NCI-H774 (cell line): Measurements from ENCODE around the gene ADAM12.

Experiments used
- DNase-seq: peaks from one replicate; lab custom pipeline; 2025; lab: John Stamatoyannopoulos, UW

ADAM12 gene

DNA sequence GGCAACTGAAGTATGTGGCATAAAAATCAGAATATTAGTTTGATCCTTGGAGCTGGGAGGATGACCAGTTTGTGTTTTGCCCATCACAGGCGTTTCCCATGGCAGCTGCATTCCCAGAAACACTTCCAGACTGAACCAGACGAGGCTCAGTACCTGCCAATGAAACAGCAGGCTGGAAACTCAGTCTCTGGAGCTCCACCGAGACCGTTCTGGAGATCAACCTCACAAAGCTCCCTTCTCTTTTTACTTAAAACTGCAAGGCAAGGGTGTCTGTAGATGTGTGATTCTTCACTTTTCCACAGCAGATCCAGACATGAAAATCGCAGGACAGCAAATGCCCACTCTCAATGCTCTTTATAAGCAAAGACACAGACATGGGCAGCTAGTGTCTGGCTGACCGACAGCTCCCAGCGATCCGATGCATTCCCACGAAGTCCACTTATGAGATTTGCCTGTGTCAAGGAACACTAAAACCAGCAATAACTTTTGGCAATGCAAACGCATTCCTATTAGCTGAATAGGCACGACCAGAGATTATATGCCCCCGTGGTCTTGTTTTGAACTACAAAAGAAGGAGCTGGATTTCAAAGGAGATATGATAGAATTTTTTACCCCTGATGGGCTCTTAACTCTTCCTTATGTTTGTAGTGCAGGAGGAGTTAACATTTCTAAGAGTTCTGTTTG lies 72.6 kb downstream of the ADAM12 start:
- no peak for DNase-seq

DNA sequence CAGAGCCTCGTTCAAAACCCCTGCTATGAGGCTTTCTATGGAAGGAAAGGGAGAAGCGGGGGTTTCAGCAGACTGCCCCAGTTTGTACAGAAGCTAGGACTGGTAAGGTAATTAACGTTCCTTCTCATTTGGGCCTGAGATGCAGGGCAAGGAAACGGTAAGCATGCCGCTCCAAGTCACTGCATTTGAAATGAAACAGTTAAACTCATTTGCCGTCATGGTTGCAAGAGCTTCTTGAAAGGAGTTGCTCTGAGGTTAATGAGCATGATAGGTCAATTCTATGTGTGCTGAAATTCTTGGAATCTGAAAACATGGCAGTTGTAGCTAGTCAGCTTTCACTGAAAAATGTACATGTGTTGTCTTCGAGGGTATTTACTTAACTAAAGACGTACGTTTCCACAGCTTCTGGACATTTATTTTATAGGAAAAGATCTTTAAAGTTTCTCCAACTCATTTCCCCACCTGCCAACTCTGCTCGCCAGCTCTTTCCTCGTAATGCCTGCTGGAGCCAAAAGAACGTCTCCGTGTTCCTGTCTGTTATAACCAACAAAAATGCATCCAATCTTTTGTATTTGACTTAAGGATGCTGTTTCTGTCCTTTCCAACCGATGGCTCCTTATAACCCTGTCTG lies 73.3 kb downstream of the ADAM12 start:
- DNase-seq: no peak

DNA sequence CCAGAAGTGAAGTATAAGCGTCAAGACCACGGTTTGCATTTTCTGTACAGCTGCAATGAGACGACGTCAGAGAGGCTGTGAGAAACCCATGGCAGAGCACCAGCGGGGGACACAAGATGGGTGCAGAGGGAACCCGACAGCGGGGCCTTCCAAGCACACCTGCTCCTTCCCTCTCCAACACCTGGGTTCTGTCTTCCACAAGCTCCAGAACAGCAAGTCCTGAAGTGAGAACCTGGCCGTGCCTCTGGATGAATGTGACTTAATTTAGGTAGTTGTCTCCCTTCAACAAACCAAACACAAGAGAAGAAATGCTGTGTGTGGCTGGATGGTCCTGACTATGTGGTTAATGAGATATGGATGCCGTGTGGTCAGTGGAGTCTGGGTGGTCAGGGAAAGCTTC lies 76.1 kb downstream of the ADAM12 start:
- DNase-seq: no peak

DNA sequence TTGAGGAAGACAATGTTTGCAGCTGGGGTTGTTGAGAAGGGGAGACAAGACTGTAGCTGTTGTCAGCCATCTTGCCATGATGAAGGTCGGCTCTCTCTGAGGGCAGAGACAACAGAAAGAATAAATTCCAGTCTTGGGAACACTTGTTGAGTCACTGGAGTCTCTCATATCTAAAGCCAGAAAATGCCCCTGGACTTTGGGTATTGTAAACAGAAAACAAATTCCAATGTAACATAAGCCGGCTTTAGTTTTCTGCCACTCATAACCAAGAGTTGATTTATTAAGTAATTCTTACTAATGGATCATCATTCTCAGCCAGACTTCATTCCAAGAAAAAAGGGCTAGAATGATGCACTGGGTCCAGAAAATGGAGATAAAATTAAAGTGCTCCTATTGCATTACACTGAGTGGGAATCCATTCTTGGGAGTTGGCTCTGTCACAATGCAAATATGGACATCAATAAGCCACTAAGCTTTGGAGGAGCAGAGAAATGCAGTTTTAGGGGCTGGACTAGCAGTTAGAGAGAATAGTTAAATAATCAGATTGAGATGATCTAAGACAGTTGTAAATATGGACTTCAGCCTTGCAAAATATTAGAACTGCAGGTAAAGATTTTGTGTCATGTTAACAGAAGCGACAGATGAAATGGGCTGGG lies 78.9 kb downstream of the ADAM12 start:
- no peak for DNase-seq

DNA sequence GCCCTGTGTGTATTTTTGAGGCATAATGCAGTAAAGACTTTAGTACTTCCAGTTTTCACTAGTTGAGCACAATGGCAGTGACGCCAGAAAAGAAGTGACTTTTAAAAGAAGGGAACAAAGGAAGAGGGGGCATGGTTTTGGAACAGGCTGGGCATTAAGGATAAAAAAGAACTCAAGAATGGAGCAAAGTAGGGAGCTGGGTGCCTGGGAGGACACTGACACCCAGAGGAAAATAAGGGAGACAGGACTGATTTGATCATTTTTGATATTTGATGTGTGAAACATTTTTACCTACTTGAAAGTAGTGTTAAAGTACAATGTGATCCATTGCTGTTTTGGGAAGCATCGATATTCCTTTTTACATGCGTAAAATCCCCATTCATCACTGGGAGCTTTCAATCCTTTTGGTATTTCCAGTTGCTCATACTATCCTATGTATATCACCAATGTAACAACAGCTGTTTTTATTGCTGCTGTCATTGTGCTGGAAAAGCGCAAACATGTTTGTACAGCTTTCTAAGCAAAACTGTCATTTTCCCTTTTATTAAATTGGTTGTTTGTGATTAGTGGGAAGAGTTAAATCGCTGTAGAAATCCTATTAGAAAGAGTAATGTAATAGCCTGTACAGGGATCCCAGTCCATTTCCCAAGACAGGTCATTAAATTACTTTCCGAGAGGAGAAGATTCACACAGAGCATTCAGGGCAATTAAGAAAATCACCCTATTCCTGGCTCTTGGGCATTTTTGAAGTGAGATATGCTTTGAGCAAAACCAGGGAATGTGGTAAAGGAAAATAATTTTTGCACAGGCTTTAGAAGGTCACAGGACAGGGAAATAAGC lies 85.2 kb downstream of the ADAM12 start:
- DNase-seq: no peak

DNA sequence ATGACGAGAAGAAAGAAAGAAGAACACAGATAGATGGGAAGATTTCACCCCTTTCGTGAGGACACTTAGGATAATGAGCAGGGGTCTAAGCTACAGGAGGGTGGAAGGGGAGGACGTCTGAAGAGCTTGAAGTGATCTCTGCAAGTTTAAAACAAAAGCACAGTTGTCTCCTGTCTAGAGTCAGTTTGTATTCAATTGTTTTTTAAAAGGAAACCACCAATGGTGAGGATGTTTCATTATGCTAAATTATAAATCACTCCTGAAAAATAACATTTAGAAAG lies 85.9 kb downstream of the ADAM12 start:
- DNase-seq: no peak

DNA sequence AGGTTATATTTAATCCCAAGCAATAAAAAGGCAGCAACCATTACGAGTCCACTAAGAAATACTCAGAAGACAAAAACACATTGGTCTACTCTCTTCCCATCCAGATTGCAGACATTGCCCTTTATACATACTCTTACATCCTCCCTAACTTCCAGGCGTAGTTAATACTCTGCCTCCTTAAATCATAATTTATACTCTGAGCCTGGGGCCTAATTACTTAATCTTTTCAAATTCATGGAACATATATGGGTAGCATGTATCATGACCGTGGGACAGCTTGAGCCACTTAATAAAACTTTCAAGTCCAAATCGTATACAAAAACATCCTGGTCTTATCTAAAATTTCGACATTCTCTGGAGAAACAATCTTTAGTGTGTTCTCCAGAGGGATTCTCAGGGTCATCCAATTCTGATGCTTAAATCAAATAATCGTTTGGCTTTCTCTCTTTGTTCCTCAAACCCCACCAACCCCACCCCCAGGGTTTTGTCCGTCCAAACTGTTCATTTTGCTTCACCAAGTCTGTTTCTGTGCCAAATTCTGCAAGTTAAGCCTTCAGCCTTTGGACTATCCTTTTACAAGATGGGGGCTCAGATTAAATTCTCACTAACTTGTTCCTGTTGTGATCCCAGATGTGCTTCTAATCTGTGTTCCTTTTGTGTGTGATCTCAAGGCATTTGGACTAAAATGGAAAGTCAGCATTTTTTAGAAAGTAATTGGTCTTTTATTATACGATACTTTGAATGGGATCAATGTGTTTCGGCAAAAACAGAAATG lies 86.4 kb downstream of the ADAM12 start:
- no peak for DNase-seq

DNA sequence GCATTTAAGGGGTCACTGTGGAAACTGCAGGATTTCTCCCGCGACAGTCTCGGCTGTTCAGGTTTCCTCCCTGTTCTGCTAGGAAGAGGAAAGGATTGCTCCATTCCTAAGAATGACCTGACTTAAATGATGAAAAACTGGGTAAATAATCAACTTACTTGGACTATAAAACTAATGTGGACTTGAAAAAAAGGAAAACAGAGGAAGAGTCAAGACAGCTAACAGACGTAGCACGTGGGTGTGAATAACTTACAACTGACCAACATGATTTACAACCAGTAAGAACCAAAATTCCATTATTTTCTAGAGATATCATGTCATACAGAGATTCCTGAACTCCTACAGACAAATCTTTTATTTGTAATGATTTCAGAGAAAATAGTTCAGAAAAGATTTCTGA lies 93.8 kb downstream of the ADAM12 start:
- no peak for DNase-seq

DNA sequence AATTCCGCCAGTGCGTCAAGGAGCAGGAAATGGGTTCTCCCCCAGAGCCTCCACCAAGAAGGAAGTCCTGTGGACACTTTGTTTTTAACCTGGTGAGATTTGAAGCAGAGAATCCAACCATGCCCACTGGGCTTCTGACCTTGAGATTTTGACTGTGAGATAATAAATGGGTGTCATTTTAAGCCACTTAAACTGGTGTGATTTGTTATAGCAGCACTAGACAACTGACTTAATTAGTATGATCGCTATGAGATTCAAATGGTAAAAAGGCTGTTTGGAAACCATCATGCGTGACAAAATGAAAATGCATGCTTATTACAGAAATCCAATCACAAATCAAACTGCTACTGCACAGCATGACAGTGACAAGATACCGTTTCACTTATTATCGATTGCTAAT lies 98.0 kb downstream of the ADAM12 start:
- no peak for DNase-seq

DNA sequence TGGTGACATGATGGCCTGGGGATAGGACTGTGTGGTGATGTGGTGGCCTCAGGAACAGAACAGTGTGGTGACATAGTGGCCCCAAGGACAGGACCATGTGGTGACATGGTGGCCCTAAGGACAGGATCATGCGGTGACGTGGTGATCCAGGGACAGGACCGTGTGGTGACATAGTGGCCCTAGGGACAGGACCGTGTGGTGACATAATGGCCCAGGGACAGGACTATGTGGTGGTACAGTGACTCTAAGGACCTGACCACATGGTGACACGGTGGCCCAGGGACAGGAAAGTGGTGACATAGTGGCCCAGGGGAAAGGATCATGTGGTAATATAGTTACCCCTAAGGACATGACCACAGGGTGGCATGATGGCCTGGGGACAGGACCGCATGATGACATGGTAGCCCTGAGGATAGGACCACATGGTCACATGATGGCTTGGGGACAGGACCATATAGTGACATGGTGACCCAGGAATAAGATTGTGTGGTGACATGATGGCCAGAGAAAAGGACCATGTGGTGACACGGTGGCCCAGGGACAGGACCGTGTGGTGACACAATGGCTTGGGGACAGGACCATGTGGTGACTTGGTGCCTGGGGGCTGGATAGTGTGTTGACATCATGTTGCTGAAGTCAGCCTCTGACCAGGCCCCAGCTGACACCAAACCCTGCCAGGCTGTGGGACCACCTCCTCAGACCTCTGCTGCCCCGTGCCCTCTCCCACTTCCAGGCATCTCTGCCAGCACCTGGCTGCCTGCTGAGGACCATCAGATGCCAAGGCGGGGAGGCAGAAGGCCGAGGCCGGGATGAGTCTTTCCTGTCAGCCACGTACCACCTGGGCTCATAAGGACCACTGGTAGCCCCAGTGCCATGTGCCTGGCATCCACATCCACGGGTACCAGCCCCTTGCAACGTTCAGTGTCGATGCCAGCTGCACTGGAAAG lies 99.5 kb downstream of the ADAM12 start:
- no peak for DNase-seq

DNA sequence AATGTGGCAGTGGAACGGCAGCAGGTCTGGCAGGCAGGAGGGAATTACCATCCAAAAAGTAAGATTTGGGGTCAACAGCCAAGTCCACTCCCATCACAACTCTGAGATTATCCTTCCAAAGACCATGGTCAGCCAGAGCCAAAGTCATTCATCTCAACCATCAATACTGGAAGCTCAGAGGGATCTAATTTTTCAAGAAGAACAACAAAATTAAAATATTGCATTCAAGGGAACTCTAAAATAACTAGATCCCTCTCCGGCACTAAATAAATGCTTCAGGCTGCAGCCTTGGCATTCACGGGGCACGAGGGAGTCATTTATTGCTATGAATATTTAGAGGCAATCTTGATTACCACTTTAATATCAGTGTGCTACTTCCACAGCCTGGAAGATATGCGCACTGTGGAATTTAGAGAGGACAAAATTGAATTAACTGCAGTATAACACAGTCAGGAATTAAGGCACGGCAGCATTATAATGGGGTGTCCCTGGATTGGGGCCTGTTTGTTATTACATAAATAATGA lies 102.0 kb downstream of the ADAM12 start:
- DNase-seq: no peak

DNA sequence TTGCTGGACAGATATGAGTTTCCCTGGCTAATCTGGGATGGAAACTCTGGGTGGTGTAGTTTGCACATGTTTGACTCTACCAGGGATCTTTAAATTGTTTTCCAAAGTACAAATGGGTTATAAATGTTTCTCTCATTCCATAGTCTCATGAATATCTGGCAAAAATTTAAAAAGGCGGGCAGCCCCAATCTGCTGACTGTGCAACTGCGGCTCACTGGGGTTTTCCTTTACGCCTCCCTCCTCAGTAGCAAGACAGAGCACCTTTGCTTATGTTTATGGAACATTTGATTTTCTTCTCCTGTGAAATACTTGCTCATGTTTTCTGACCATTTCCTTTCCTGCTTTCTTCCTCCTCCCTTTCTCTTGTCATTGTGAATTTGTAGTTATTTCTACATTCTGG lies 105.0 kb downstream of the ADAM12 start:
- no peak for DNase-seq

DNA sequence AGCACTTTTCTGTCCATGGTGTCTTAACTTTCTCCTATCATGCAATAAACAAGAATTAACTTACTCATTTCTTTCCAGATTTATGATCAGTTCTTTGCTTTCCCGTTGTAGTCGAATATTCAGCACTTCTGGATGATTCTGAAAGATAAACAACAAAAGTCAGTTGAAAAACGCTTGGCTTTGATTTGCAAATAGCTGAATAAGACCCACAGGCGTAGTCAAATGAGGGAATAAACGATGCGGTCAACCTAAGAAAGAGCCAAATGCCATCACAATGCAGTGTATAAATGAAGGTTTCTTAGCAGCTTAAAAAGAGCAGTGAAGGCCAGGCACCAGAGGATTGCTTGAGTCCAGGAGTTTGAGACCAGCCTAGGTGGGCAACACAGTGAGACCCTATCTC lies 109.4 kb downstream of the ADAM12 start:
- DNase-seq: no peak

DNA sequence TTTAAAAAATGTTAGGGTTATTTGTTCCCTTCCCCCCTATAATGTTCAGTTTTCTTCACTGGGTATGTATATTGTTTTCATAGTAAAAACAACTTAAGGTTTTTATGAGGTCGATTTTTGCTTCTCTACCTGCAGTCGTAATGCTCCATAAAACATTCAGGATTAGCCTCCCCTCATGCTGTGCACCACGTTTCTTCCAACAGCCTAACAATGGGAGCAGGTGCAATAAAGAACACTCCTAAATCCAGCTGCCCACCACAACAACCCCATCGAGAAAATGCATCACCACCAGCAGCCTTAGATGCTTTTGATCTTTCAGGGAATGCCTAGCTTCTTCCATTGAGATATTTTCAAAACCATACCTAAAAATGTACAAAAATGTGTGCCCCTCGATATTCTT lies 111.1 kb downstream of the ADAM12 start:
- DNase-seq: peak; percentile 0

DNA sequence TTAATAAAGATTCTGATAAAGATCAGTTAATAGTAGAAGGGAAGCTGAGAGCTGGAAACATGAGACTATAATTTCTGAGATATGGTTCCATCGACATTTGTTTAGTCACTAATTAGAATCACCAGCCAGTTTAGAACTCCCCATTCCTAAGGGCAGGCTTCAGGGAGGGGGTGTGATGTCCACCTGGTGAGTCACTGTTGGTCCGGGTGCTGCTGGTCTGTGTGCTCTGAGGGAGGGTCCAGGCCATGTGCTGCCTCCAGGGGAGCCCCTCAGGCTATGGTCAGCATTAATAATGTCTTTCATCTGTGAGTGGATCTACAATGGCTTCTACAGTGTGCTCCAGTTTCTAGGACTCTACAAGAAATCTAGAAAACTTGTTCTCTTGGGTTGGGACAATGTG lies 115.8 kb downstream of the ADAM12 start:
- no peak for DNase-seq

DNA sequence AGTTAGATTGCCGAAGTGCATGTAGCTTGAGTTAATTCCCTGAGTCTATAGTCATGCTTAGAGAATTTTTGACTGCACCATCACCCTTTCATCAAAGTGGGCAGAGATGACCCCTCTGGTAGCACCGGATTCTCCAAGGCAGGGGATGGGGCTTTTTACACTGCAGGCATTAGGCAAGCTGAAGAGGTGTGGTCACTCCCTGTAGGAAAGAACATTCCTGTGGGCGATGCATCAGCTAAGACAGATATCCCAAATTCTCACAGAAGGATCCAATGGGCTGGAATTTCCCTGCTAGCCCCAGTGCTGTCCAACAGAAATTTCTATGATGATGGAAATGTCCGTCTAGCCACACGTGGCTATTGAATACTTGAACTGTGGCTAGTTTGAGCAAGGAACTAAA lies 118.2 kb downstream of the ADAM12 start:
- no peak for DNase-seq

DNA sequence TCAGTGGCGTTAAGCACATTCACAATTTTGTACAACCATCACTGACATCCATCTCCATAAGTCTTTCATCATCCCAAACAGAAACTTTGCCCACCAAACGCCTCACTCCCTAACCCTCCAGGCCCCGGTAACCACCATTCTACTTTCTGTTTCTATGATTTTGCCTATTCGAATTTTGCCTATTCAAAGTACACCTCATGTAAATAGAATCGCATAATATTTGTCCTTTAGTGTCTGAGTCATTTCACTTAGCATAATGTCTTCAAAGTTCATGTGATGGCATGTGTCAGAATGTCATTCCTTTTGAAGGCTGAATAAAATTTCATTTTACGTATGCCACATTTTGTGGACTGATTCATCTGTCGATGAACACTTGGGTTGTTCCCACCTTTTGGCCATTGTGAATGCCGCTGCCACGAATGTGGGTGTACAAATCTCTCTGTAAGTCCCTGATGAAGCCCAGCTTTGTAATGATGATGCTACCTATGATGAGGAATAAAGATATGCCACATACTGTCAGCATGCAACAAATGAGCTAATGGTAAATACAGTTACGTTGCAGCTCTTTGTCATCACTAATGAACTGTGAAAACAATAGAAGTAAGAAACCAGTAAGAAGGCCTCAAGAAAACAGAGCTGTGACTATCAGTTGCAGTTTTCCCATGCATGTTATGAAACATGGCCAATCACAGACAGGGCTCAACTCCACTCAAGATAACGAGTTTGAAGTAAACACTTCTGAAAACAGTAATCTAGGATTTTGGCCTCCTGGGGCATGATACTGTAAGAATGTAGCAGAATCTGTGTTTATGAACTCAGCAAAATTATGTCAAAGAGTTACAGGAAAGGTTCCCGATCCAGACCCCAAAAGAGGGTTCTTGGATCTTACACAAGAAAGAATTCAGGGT lies 120.0 kb downstream of the ADAM12 start:
- DNase-seq: no peak

DNA sequence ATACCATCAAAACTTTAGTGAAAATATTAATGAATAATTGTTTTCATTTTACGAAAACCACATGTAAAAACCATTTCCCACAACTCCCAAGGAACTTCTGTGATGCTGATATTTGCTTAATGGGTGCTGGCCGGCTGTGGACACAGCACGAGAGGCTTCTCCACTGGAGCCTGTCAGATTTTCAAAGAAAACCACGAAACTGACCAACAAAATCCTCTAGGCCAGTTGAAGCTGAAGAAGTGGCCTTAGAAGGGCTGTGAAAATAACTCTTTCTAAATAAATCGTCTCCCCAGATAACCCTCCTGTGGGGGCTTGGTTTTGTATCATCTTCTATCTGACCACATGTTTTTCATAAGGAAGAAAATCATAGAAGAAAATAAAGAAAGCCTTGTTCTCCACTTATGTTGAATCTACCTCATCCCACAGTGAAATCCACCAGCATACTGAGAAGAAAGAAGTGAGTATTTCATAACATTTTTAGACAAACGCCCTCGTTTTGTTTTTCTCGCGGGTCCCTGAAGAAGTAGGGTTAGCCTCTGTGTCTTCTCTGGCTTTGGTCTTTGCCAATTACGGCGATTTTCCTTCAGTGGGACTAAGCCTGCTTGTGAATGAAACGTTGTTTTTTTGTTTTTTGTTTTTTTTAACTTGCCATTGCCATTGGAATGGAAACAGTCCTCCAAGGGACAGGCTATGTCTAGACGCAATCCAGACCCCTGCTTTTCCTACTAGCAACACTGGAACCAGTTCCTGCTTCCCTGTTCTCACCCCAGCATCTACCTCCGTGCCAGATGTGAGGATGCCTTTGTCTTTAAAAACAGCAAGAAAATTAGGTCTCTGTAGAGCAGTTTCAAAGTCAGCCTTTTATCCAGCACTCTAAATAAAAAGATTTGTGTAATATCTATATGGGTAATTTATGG lies 123.9 kb downstream of the ADAM12 start:
- no peak for DNase-seq
